ENCODE measurements around the gene ZDHHC1.

Gene ZDHHC1

DNA sequence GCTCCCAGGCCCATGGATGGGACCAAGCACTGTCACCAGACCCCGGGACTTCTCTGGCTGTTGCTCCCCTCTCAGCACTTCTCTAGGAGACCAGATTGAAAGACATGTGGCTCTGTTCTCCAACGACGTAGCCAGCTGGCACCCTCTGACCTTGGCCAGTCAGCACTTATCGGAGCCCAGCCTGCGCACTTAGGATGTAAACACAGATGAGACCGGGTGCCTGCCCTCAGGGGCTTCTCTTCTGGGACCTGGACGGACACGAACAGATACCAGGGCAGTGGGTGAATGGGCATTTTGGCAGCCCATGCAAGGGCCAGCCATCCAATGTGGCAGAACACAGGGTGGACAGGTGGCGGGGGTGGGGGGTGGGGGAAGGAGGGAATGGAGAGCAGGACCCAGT, 6.6 kb downstream of the ZDHHC1 start:
- no peak for TF ChIP-seq CTCF (conservative IDR thresholded peaks at IDR 0.05; ENCODE audit: low read length)
- no peak overlapping the region for H3K4me3 ChIP-seq (ENCODE audit: low read length)
- no peak for DNase-seq (ENCODE audit: low read depth)

GRCh38 chr16:67407788-67408452, 8.4 kb downstream of the ZDHHC1 start:
- DNase-seq (ENCODE audit: low read depth) = no peak
- peak; percentile 23 for TF ChIP-seq CTCF (conservative IDR thresholded peaks at IDR 0.05; ENCODE audit: low read length)
- no peak overlapping the region for H3K4me3 ChIP-seq (ENCODE audit: low read length)

- DNase-seq (ENCODE audit: low read depth) = peak; percentile 49
- no peak overlapping the region for H3K4me3 ChIP-seq (ENCODE audit: low read length)
- no peak for TF ChIP-seq CTCF (conservative IDR thresholded peaks at IDR 0.05; ENCODE audit: low read length)
Observed at GRCh38 chr16:67407176-67407787, 9.0 kb downstream of the ZDHHC1 start.

DNA sequence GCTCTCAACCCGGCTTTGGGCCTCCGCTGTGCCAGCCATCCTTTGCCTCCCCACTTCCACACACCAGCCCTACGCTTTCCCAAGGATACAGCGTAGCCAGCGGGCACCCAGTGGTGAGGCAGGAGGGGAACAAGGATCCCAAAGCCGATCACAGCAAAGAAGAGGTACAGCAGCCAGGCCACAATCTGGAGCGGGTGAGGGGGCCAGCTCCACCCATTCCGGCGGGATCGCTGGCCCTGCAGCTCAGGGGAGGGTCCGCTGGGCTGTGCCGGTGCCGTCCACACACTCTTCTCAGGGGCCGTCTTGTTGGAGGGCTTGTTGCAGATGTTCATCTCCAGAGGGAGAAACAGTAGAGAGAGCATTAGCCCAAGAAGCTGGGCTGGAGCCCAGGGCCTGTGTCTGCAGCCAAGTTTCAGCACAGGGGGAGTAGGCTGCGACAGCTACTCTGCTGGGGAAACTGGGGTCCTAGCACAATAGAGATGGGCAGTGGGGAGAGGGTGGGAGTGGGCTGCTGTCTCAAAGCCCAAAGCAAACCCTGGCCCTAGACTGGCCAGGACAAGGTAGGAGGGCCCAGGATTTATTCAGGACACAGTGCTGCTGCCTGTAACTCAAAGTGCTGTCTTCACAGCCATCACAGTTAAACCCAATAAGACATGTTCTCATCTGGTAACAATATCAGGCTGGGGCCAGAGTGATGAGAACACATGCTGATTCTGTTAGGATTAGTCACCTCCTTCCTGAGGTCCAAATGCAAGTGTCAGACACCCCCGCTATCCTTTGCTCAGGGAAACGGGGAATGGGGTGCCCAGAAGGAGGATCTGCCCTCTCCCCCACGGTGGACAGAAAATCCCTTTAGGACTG, 9.9 kb downstream of the ZDHHC1 start:
- peak overlapping the region; percentile 26; the same call in 1 of the 2 replicates for H3K4me3 ChIP-seq (ENCODE audit: low read length)
- DNase-seq (ENCODE audit: low read depth) = peak; percentile 88
- 0 out of 2 replicates have a peak, but pooled peaks have one; percentile 1 for TF ChIP-seq CTCF (conservative IDR thresholded peaks at IDR 0.05; ENCODE audit: low read length)

DNA sequence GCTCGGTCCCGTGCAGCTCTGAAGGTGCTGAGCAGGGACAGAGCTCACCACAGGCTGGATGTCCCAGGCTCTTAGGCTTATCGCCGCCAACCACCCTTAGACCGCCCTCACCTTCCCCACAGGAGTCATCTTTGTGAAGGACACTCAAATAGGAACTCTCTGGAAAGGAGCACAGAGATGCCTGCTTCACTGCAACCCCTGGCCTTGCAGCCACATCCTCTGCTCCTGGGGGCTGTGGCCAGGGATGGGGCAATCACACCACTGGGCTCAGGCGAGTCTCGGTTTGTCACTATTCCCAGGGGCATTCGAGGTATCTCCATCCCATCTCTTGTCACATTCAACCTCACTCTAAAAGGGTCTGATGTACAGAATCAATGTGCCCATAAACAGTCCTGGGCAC, 10.9 kb downstream of the ZDHHC1 start:
- no peak for TF ChIP-seq CTCF (conservative IDR thresholded peaks at IDR 0.05; ENCODE audit: low read length)
- no peak for DNase-seq (ENCODE audit: low read depth)
- no peak overlapping the region for H3K4me3 ChIP-seq (ENCODE audit: low read length)

DNA sequence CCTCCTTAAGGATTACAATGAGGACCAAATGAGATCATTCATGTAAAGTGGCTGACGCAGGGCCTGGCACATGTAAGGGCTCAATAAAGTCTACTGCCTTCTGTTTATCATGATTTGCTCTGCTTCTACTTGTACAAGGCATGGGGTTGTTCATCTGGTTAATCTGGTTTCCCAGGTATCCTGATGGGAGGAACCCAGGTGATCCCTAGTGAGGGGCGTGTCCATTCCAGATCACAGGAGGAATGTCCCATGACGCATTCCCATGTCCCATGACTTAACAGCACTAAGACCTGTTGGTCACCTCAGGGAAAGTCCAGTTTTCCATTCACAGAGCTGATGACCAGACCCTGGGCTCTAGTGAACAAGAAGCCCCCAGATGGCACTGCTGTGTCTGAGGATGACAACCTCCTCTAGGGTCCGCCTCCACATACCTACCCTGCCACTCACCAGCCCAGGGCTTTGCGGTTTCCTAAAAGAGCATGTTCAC, 11.5 kb downstream of the ZDHHC1 start:
- DNase-seq (ENCODE audit: low read depth) = no peak
- no peak for TF ChIP-seq CTCF (conservative IDR thresholded peaks at IDR 0.05; ENCODE audit: low read length)
- H3K4me3 ChIP-seq (ENCODE audit: low read length) = no peak overlapping the region
